Caco-2 (cell line): ENCODE results near the gene ITPR3. TPM values are rescaled to one million over a fixed set of nuclear protein-coding genes. Genes with fewer than 3 reads are reported as not detected.
A peak's percentile ranks its signal among the peaks of the same experiment; 100 is the strongest.

Experiments
- BruUV-seq: library from RNA; stranded (reverse); fragments of 400-500 nt; replicated peaks from 2 replicates; lab custom pipeline; 2021; lab: Mats Ljungman, UMichigan
- CTCF ChIA-PET: fragments of 300-600 bp; sonication (Branson Sonifier 250); formaldehyde crosslinking; loops from one replicate; lab custom pipeline; 2022; ENCODE audit warnings: antibody characterized with exemption; lab: Charles Lee
- POLR2A ChIA-PET: fragments of 300-600 bp; sonication (Branson Sonifier 250); formaldehyde crosslinking; loops from one replicate; lab custom pipeline; 2022; ENCODE audit warnings: antibody characterized with exemption; lab: Charles Lee
- DNase-seq, 2 experiments: peaks; one replicate each; pipeline versions ENCODE4 v3.0.0 to v3.0.0-alpha.2; 2020 to 2022
- H3K27me3 ChIP-seq: replicated peaks from 2 replicates; pipeline ENCODE4 v1.6.0; 2011; ENCODE audit warnings: low read length; ENCODE audit not compliant: control insufficient read depth, insufficient read depth
- H3K36me3 ChIP-seq: 2 replicates; pipeline ENCODE4 v1.5.1; 2011; ENCODE audit warnings: low read length; ENCODE audit not compliant: control insufficient read depth, insufficient read depth
- H3K4me1 ChIP-seq: fragments of 250-450 bp; sonication (Bioruptor Pico); 2 replicates; pipeline ENCODE4 v1.5.1; 2020; ENCODE audit warnings: mild to moderate bottlenecking
- H3K4me3 ChIP-seq: 2 replicates; pipeline ENCODE4 v1.5.1; 2011; ENCODE audit warnings: low read depth, mild to moderate bottlenecking, control low read depth, low read length
- H3K9me3 ChIP-seq: fragments of 250-450 bp; sonication (Bioruptor Pico); 2 replicates; pipeline ENCODE4 v1.5.1; 2020; ENCODE audit warnings: mild to moderate bottlenecking, moderate library complexity
- H3K27ac Mint-ChIP-seq: one replicate; pipeline ENCODE4 v1.8.0; 2022; ENCODE audit warnings: mixed read lengths; ENCODE audit not compliant: unreplicated experiment
- H3K27me3 Mint-ChIP-seq: one replicate; pipeline ENCODE4 v1.8.0; 2022; ENCODE audit warnings: mixed read lengths; ENCODE audit not compliant: insufficient read depth, unreplicated experiment
- H3K36me3 Mint-ChIP-seq: one replicate; pipeline ENCODE4 v1.8.0; 2022; ENCODE audit warnings: mild to moderate bottlenecking, mixed read lengths; ENCODE audit not compliant: insufficient read depth, unreplicated experiment
- H3K4me1 Mint-ChIP-seq: one replicate; pipeline ENCODE4 v1.8.0; 2022; ENCODE audit warnings: low read depth, mixed read lengths; ENCODE audit not compliant: unreplicated experiment
- H3K4me3 Mint-ChIP-seq: one replicate; pipeline ENCODE4 v1.8.0; 2022; ENCODE audit warnings: mild to moderate bottlenecking, moderate library complexity, mixed read lengths; ENCODE audit not compliant: unreplicated experiment
- H3K9me3 Mint-ChIP-seq: one replicate; pipeline ENCODE4 v1.8.0; 2022; ENCODE audit warnings: mixed read lengths; ENCODE audit not compliant: unreplicated experiment
- intact Hi-C: fragments of 100-400 bp; cut with micrococcal nuclease; formaldehyde crosslinking; loops from one replicate; pipeline ENCODE4 v1.10.0; 2022; ENCODE audit not compliant: unreplicated experiment
- total RNA-seq: library from RNA; stranded (reverse); gene quantifications from 2 replicates; pipeline ENCODE4 v1.2.3, GENCODE V29; 2022
- TF ChIP-seq, protein P1 (sequence below), 2 experiments: fragments of 200-600 bp in 1 of 2; IDR thresholded peaks; 1 replicate in 1 of 2; 2 replicates in 1 of 2; pipeline versions ENCODE4 v1.5.1 to v1.8.0; 2011 to 2022; ENCODE audit warnings: antibody characterized with exemption in 1 of 2, control low read depth in 1 of 2, inconsistent platforms in 1 of 2, low read depth in 1 of 2, low read length in 1 of 2, mild to moderate bottlenecking in 1 of 2, moderate library complexity in 1 of 2; ENCODE audit not compliant: insufficient read depth in 1 of 2, severe bottlenecking in 1 of 2, unreplicated experiment in 1 of 2

Gene ITPR3
- total RNA-seq, 1 experiment from 2014 or later = 42.1 TPM

DNA sequence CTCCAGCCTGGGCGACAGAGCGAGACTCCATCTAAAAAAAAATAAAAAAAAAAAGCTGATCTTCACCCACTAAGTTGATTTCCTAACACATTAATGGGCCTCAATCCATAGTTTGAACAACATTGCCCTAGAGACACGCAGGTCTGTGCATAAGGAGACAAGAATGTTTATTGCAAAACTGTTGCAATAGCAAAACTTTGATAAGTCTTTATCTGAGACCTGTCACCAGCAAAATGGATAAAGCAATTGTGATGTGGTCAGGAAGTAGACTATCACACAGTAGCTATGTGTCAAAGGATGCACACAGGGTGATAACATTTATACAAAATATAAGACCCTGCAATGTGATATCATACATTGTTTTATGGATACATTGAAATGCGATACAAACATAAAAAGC, 4.2 kb upstream of the ITPR3 start:
- POLR2A ChIA-PET = no interaction called here
- BruUV-seq = no TSS peak
- H3K4me1 ChIP-seq = peaks cover 7% of the 10 kb centered on the region; the same call in 1 of the 2 replicates
- H3K9me3 ChIP-seq = no peaks in the 10 kb centered on the region
- intact Hi-C loops = no loop called here
- Mint-ChIP-seq H3K36me3 (no peaks in the 10 kb centered on the region), H3K9me3 (no peaks in the 10 kb centered on the region), H3K27me3 (no peaks in the 10 kb centered on the region), H3K4me1 (no peaks in the 10 kb centered on the region), H3K4me3 (no peak overlapping the region), H3K27ac (no peak overlapping the region)
- H3K27me3 ChIP-seq = no peaks in the 10 kb centered on the region
- DNase-seq = no peak
- H3K4me3 ChIP-seq = no peak overlapping the region
- CTCF ChIA-PET = interaction anchor here (0.8 kb wide), 1 partner anchor 27 kb away, joined by 3 read pairs; no protein-coding TSS in a partner anchor
- H3K36me3 ChIP-seq = no peaks in the 10 kb centered on the region
- TF ChIP-seq, protein P1, sequence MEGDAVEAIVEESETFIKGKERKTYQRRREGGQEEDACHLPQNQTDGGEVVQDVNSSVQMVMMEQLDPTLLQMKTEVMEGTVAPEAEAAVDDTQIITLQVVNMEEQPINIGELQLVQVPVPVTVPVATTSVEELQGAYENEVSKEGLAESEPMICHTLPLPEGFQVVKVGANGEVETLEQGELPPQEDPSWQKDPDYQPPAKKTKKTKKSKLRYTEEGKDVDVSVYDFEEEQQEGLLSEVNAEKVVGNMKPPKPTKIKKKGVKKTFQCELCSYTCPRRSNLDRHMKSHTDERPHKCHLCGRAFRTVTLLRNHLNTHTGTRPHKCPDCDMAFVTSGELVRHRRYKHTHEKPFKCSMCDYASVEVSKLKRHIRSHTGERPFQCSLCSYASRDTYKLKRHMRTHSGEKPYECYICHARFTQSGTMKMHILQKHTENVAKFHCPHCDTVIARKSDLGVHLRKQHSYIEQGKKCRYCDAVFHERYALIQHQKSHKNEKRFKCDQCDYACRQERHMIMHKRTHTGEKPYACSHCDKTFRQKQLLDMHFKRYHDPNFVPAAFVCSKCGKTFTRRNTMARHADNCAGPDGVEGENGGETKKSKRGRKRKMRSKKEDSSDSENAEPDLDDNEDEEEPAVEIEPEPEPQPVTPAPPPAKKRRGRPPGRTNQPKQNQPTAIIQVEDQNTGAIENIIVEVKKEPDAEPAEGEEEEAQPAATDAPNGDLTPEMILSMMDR (IDR thresholded peaks at IDR 0.05; ENCODE audit: insufficient read depth in 1 of 2, low read depth in 1 of 2, low read length in 1 of 2, severe bottlenecking in 1 of 2, unreplicated experiment in 1 of 2) = no peak

DNA sequence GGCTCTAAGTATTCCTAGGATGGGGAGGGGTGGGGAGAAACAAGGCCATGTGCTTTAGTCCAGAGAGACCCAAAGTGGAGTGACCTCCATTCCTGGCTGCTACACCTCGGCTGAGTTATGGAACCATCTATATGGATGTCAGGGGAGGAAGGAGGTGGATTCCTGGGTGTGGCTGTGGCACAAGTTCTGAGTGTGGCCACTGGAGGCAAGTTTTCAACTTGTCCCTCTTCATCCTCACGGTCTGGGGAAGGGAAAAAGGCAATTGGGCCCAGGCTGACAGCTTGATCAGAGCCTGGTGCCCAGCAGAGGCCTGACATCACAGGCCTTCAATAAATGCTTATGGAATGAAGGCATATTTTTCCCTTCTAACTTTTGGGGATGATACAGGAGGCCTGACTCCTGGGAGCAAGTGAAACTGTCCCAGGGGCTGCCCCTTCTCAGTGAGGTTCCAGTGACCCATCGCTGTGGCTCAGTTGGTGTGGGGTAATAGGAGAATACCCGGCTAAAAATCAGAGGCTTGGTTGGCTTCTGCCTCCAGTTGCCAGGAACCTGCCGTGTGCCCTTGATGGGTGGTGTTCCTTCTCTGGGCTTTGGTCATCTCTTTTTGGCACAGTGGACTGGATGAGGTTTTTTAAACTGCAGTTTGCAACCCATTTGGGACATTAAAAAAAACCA, 1.8 kb upstream of the ITPR3 start:
- Mint-ChIP-seq H3K9me3 (no peaks in the 10 kb centered on the region), H3K4me1 (peaks cover 17% of the 10 kb centered on the region), H3K4me3 (peak overlapping the region; percentile 86), H3K27ac (no peak overlapping the region), H3K27me3 (no peaks in the 10 kb centered on the region), H3K36me3 (peaks cover 7% of the 10 kb centered on the region)
- H3K4me3 ChIP-seq = no peak overlapping the region
- DNase-seq = no peak
- H3K36me3 ChIP-seq = no peaks in the 10 kb centered on the region
- H3K4me1 ChIP-seq = peaks cover 26% of the 10 kb centered on the region
- ChIA-PET CTCF (interaction anchor here (0.6 to 1.6 kb wide), 2 partner anchors 7 to 29 kb away, joined by 3 read pairs; no protein-coding TSS in a partner anchor), POLR2A (no interaction called here)
- intact Hi-C loops = no loop called here
- no peaks in the 10 kb centered on the region for H3K27me3 ChIP-seq
- TF ChIP-seq, protein P1 (IDR thresholded peaks at IDR 0.05; ENCODE audit: insufficient read depth in 1 of 2, low read depth in 1 of 2, low read length in 1 of 2, severe bottlenecking in 1 of 2, unreplicated experiment in 1 of 2) = no peak
- BruUV-seq = no TSS peak
- no peaks in the 10 kb centered on the region for H3K9me3 ChIP-seq

DNA sequence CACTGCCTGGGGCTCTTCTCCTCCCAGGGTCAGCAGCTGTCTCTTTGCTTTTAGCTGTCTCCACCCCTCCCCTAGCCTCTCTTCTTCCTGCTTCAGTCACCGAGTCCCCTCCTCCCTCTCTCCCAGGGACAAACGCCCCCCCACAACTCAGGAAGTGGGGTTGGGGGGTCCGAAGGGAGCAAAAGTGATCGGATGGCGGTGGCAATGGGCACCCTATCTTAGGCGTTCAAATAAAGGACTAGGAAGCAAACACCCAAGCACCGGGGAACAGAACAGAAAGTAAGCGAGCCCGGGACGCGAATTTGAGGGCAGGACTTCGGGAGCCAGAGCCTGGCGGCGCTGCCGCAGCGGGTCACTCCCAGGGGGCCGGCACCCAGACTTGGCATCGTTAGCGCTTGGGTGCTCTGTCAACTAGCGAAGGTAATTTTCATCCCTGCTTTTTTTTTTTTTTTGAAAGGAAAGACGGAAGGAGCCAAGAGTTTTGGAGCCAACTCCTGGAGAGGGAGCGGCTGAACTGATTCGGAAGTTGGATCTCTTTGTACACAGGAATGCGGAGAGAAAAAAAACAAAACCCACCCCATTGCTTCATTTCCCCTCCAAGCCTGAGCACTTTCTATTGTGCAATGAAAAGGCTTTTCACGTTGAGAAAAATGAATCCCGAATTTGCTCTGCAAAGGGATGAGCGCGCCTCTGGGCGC, 815 bp upstream of the ITPR3 start:
- POLR2A ChIA-PET = interaction anchor here (0.6 kb wide), 1 partner anchor 12 kb away, joined by 3 read pairs; no protein-coding TSS in a partner anchor
- peak overlapping the region; percentile 57 for H3K27ac Mint-ChIP-seq
- TSS peak; percentile 46 for BruUV-seq

More for the DNA sequence above, 815 bp upstream of the ITPR3 start:
- H3K4me3 Mint-ChIP-seq = peak overlapping the region; percentile 86
- intact Hi-C loops = no loop called here
- Histone ChIP-seq H3K27me3 (no peaks in the 10 kb centered on the region), H3K9me3 (no peaks in the 10 kb centered on the region), H3K4me1 (peaks cover 26% of the 10 kb centered on the region), H3K4me3 (peak overlapping the region; percentile 94), H3K36me3 (no peaks in the 10 kb centered on the region; the same call in 1 of the 2 replicates)
- CTCF ChIA-PET = interaction anchor here (0.6 to 1.9 kb wide), 4 partner anchors 8 to 210 kb away, joined by 3 to 7 read pairs (median 4); partner anchors contain the start of gene UQCC2
- H3K36me3 Mint-ChIP-seq = peaks cover 7% of the 10 kb centered on the region
- no peaks in the 10 kb centered on the region for H3K9me3 Mint-ChIP-seq
- TF ChIP-seq, protein P1 (IDR thresholded peaks at IDR 0.05; ENCODE audit: insufficient read depth in 1 of 2, low read depth in 1 of 2, low read length in 1 of 2, severe bottlenecking in 1 of 2, unreplicated experiment in 1 of 2) = no peak
- no peaks in the 10 kb centered on the region for H3K27me3 Mint-ChIP-seq
- DNase-seq = peak in 1 of 2 experiments; percentile 49
- H3K4me1 Mint-ChIP-seq = peaks cover 24% of the 10 kb centered on the region
